HepG2 (cell line): ENCODE data around the gene DOCK2. TPM values are rescaled to one million over a fixed set of nuclear protein-coding genes. Genes with fewer than 3 reads are reported as not detected.

ENCODE experiments used
- ATAC-seq: fragments of 200-7000 bp; cut with Tn5 transposase; 3 replicates; pipeline ENCODE4 v1.9.1; 2020; ENCODE audit warnings: mild to moderate bottlenecking, moderate library complexity
- BruUV-seq: library from RNA; stranded (reverse); fragments of 400-500 nt; replicated peaks from 2 replicates; lab custom pipeline; 2021; lab: Mats Ljungman, UMichigan
- CTCF ChIA-PET: fragments of 300-600 bp; formaldehyde crosslinking; extraction: SDS; loops from one replicate; lab custom pipeline; 2021; ENCODE audit warnings: low total read pairs, inconsistent platforms, low intra/inter-chr PET ratio; lab: Yijun Ruan, JAX
- POLR2A ChIA-PET: fragments of 350-600 bp; sonication (Branson Sonifier 250); formaldehyde crosslinking; loops from one replicate; lab custom pipeline; 2020; ENCODE audit warnings: antibody characterized with exemption, inconsistent platforms; lab: Yijun Ruan, JAX
- DNase-seq: peaks from one replicate; pipeline ENCODE4 v3.0.0-alpha.2; 2015; ENCODE audit warnings: low spot score
- FAIRE-seq: peaks from 3 replicates; lab custom pipeline; 2011; peaks lifted over from hg19 to GRCh38; lab: Jason Lieb, UNC
- H2AFZ ChIP-seq: one replicate; pipeline ENCODE4 v1.6.1; 2011; ENCODE audit warnings: low read length, inconsistent platforms
- H3K27ac ChIP-seq: fragments of 300-600 bp; 3 replicates; pipeline ENCODE4 v1.8.0; 2011; ENCODE audit warnings: mixed run types, mild to moderate bottlenecking, mixed read lengths, low read length, inconsistent platforms; ENCODE audit not compliant: insufficient read depth; ENCODE audit errors: extremely low read length
- H3K27me3 ChIP-seq, 2 experiments: fragments of 200-600 bp in 1 of 2; 2 replicates in 1 of 2; 3 replicates in 1 of 2; pipeline versions ENCODE4 v1.6.0 to v1.8.0; 2011; ENCODE audit warnings: low read length in 2 of 2, mild to moderate bottlenecking in 2 of 2, moderate library complexity in 2 of 2, inconsistent platforms in 1 of 2; ENCODE audit not compliant: insufficient read depth in 2 of 2, control insufficient read depth in 1 of 2
- H3K36me3 ChIP-seq, 2 experiments: fragments of 200-600 bp in 1 of 2; replicated peaks in 1 of 2; 2 replicates in 1 of 2; 3 replicates in 1 of 2; pipeline versions ENCODE4 v1.5.1 to v1.8.0; 2011; ENCODE audit warnings: low read length in 2 of 2, inconsistent platforms in 1 of 2; ENCODE audit not compliant: insufficient read depth in 2 of 2, control insufficient read depth in 1 of 2
- H3K4me1 ChIP-seq: 2 replicates; pipeline ENCODE4 v1.5.1; 2012; ENCODE audit warnings: low read length, inconsistent platforms; ENCODE audit not compliant: insufficient read depth
- H3K4me2 ChIP-seq: 2 replicates; pipeline ENCODE4 v1.6.0; 2011; ENCODE audit warnings: low read depth, low read length, inconsistent platforms
- H3K4me3 ChIP-seq, 3 experiments: fragments of 200-600 bp in 1 of 3; sonication (generic), shearing (Covaris generic) in 1 of 3; replicated peaks in 1 of 3; 2 replicates each; pipeline ENCODE4 v1.5.1; 2011 to 2016; ENCODE audit warnings: low read length in 3 of 3, inconsistent platforms in 2 of 3, low read depth in 2 of 3, mild to moderate bottlenecking in 2 of 3, control low read depth in 1 of 3, mixed read lengths in 1 of 3; ENCODE audit not compliant: insufficient read depth in 1 of 3
- H3K79me2 ChIP-seq: one replicate; pipeline ENCODE4 v1.6.1; 2011; ENCODE audit warnings: low read length, inconsistent platforms; ENCODE audit not compliant: insufficient read depth
- H3K9ac ChIP-seq: 2 replicates; pipeline ENCODE4 v1.6.0; 2011; ENCODE audit warnings: mild to moderate bottlenecking, low read depth, low read length, inconsistent platforms; ENCODE audit not compliant: insufficient read depth
- H3K9me3 ChIP-seq: 2 replicates; pipeline ENCODE4 v1.5.1; 2012; ENCODE audit warnings: mild to moderate bottlenecking, low read length
- H4K20me1 ChIP-seq: 2 replicates; pipeline ENCODE4 v1.6.0; 2011; ENCODE audit warnings: inconsistent platforms, mild to moderate bottlenecking, low read length, moderate library complexity; ENCODE audit not compliant: insufficient read depth
- ATF7 ChIP-seq, 2 experiments: fragments of 450-650 bp in 1 of 2; sonication (generic) in 1 of 2; formaldehyde crosslinking in 1 of 2; IDR thresholded peaks; 2 replicates each; pipeline versions ENCODE4 v1.4.0 to v1.6.1; 2016 to 2020; ENCODE audit warnings: antibody characterized with exemption in 1 of 2, mild to moderate bottlenecking in 1 of 2, missing genetic modification reagents in 1 of 2
- CCDC6 ChIP-seq: sonication (generic); formaldehyde crosslinking; IDR thresholded peaks from 2 replicates; pipeline ENCODE4 v1.8.1; 2022; ENCODE audit warnings: mild to moderate bottlenecking, missing genetic modification reagents, moderate library complexity
- DPF2 ChIP-seq: sonication (generic); formaldehyde crosslinking; IDR thresholded peaks from 2 replicates; pipeline ENCODE4 v1.4.0; 2020; ENCODE audit warnings: mild to moderate bottlenecking, low read depth, missing genetic modification reagents, borderline replicate concordance
- EHMT2 ChIP-seq: fragments of 200-600 bp; sonication (generic); IDR thresholded peaks from 2 replicates; pipeline ENCODE4 v1.7.0; 2017; ENCODE audit warnings: antibody characterized with exemption, low read depth, low read length, borderline replicate concordance
- FOXA3 ChIP-seq: IDR thresholded peaks from 2 replicates; pipeline ENCODE4 v1.6.1; 2016; ENCODE audit warnings: missing genetic modification reagents, missing compliant biosample characterization
- FOXC1 ChIP-seq: sonication (generic); formaldehyde crosslinking; IDR thresholded peaks from 2 replicates; pipeline ENCODE4 v1.8.0; 2022; ENCODE audit warnings: mild to moderate bottlenecking, missing genetic modification reagents, borderline replicate concordance
- LBX2 ChIP-seq: sonication (generic); formaldehyde crosslinking; IDR thresholded peaks from 2 replicates; pipeline ENCODE4 v1.5.0; 2020; ENCODE audit warnings: missing genetic modification reagents, mild to moderate bottlenecking, borderline replicate concordance
- MEIS1 ChIP-seq: sonication (generic); formaldehyde crosslinking; IDR thresholded peaks from 2 replicates; pipeline ENCODE4 v1.9.0; 2021; ENCODE audit warnings: mild to moderate bottlenecking, missing genetic modification reagents, moderate library complexity, borderline replicate concordance
- YEATS2 ChIP-seq: sonication (generic); formaldehyde crosslinking; IDR thresholded peaks from 2 replicates; pipeline ENCODE4 v1.4.0; 2020; ENCODE audit warnings: missing genetic modification reagents, borderline replicate concordance
- ZBTB42 ChIP-seq: sonication (generic); formaldehyde crosslinking; IDR thresholded peaks from 2 replicates; pipeline ENCODE4 v1.5.0; 2020; ENCODE audit warnings: mild to moderate bottlenecking, missing genetic modification reagents
- ZKSCAN8 ChIP-seq: IDR thresholded peaks from 2 replicates; pipeline ENCODE4 v1.6.1; 2016; ENCODE audit warnings: borderline replicate concordance, missing genetic modification reagents, missing compliant biosample characterization
- ZMYM4 ChIP-seq: sonication (generic); formaldehyde crosslinking; IDR thresholded peaks from 2 replicates; pipeline ENCODE4 v1.8.1; 2023; ENCODE audit warnings: mild to moderate bottlenecking, missing genetic modification reagents
- ZNF232 ChIP-seq: sonication (generic); formaldehyde crosslinking; IDR thresholded peaks from 2 replicates; pipeline ENCODE4 v1.4.0; 2020; ENCODE audit warnings: missing genetic modification reagents, borderline replicate concordance
- ZNF503 ChIP-seq: sonication (generic); formaldehyde crosslinking; IDR thresholded peaks from 2 replicates; pipeline ENCODE4 v1.4.0; 2020; ENCODE audit warnings: missing genetic modification reagents
- ZNF619 ChIP-seq: sonication (generic); formaldehyde crosslinking; IDR thresholded peaks from 2 replicates; pipeline ENCODE4 v1.4.0; 2020; ENCODE audit warnings: mild to moderate bottlenecking, missing genetic modification reagents
- ZNF792 ChIP-seq: IDR thresholded peaks from 2 replicates; pipeline ENCODE4 v1.6.1; 2016
- ZNF878 ChIP-seq: sonication (generic); formaldehyde crosslinking; IDR thresholded peaks from 2 replicates; pipeline ENCODE4 v1.8.1; 2023; ENCODE audit warnings: mild to moderate bottlenecking, missing genetic modification reagents, moderate library complexity
- WGBS: methylation state at CpG from one replicate; pipeline ENCODE4 v1.1.6; 2017; ENCODE audit warnings: low lambda C conversion rate; 5-methylcytosine and 5-hydroxymethylcytosine counted together
- in situ Hi-C: cut with HindIII; loops from 2 replicates; pipeline ENCODE4 v1.10.0; 2017; ENCODE audit warnings: low pct_unique_long_range_greater_than_20kb; ENCODE audit not compliant: extremely low pct_ligation_motif_present
- intact Hi-C: fragments of 100-400 bp; cut with micrococcal nuclease; formaldehyde crosslinking; loops from one replicate; pipeline ENCODE4 v1.10.0; 2022; ENCODE audit not compliant: unreplicated experiment
- polyA plus RNA-seq, 8 experiments: library from polyadenylated mRNA; depleted of rRNA in 3 of 8; stranded (reverse) in 7 of 8; unstranded in 1 of 8; fragments of >200 nt; fragmentation: Illumina TruSeq in 4 of 8; extraction: Trizol in 4 of 8; gene quantifications; 2 replicates each; pipeline versions ENCODE4 v1.2.1 to v1.2.3, GENCODE V29; 2011 to 2016; ENCODE audit warnings: low read depth in 4 of 8, missing spikeins in 1 of 8, mixed read lengths in 1 of 8; ENCODE audit not compliant: insufficient read depth in 1 of 8
- total RNA-seq, 5 experiments: library from RNA; depleted of rRNA; stranded (reverse); fragments of >200 nt; fragmentation: Illumina TruSeq; extraction: Trizol; gene quantifications; 2 replicates each; pipeline ENCODE4 v1.2.3, GENCODE V29; 2016; ENCODE audit warnings: low read depth in 1 of 5

Gene DOCK2
- total and polyA plus RNA-seq, 2 of the 13 experiments (the other 11 are each of a cell fraction or from before 2014, with no cell fraction given), result not detected

GRCh38 chr5:169696621-169697510, 59.8 kb downstream of the DOCK2 start (continued):
- no peak for TF ChIP-seq ZNF232 (CRISPR knock-in tag)
- no peak for TF ChIP-seq ZNF619 (CRISPR knock-in tag)
- no peak for TF ChIP-seq ZKSCAN8 (CRISPR knock-in tag)
- TF ChIP-seq, all 625 proteins: peak for 0

- POLR2A ChIA-PET, result no interaction called here
- H3K4me1 ChIP-seq, result no peaks in the 10 kb centered on the region
- no peak overlapping the region for H2AFZ ChIP-seq
- H3K4me3 ChIP-seq, result no peak overlapping the region
- CTCF ChIA-PET, result no interaction called here
- DNase-seq (no peak), FAIRE-seq (no peak), ATAC-seq (no peak)
- BruUV-seq, result no TSS peak
- WGBS, result 4% methylated on average over 2 of the region's 2 CpGs
- no peak overlapping the region for H3K9ac ChIP-seq
- no peaks in the 10 kb centered on the region for H3K9me3 ChIP-seq
- intact Hi-C loops, result no loop called here
- no peaks in the 10 kb centered on the region for H4K20me1 ChIP-seq
- H3K27me3 ChIP-seq, result peaks cover 0 to 4% of the 10 kb centered on the region in 2 experiments; a peak in 2 of 5 replicates
- TF ChIP-seq CCDC6 (no peak), ATF7 (IDR thresholded peaks at IDR 0.05) (no peak), ATF7 (CRISPR knock-in tag; IDR thresholded peaks at IDR 0.05) (no peak), ZNF503 (no peak), ZBTB42 (no peak), EHMT2 (no peak), FOXA3 (CRISPR knock-in tag) (no peak), LBX2 (CRISPR knock-in tag) (no peak), DPF2 (CRISPR knock-in tag) (no peak), ZMYM4 (CRISPR knock-in tag) (no peak), YEATS2 (CRISPR knock-in tag) (no peak), FOXC1 (no peak), ZNF792 (CRISPR knock-in tag) (no peak), ZNF878 (CRISPR knock-in tag) (no peak), MEIS1 (no peak)
- H3K36me3 ChIP-seq, result no peaks in the 10 kb centered on the region
- H3K4me2 ChIP-seq, result no peak overlapping the region
- H3K79me2 ChIP-seq, result no peaks in the 10 kb centered on the region
- H3K27ac ChIP-seq, result no peak overlapping the region
- in situ Hi-C loops, result loop anchor here (5.0 kb wide), 1 partner anchor 285 kb away; the partner anchor contains the start of gene INSYN2B
Observed at GRCh38 chr5:169697511-169697890, 60.4 kb downstream of the DOCK2 start.
